Measurements from ENCODE around the gene PPP2R5C.

GRCh38 chr14:101875041-101875726 is 113.7 kb downstream of the PPP2R5C start:
- TF ChIP-seq CTCF (IDR thresholded peaks at IDR 0.05; ENCODE audit: borderline replicate concordance, extremely low read depth, low read length, poor library complexity, severe bottlenecking), result no peak
- no peak for TF ChIP-seq EZH2 (IDR thresholded peaks at IDR 0.05; ENCODE audit: borderline replicate concordance, low read depth, low read length, severe bottlenecking)

Measured in DND-41 (cell line).